ENCODE results near the gene FOXL2.

The FOXL2 gene

GRCh38 chr3:138941259-138941885, 5.6 kb downstream of the FOXL2 start:
- TF ChIP-seq ZNF274 (IDR thresholded peaks at IDR 0.05; ENCODE audit: low read depth, low read length), result no peak
- no peak overlapping the region for H3K4me3 ChIP-seq (ENCODE audit: low read length)

GRCh38 chr3:138940446-138940845, 6.5 kb downstream of the FOXL2 start:
- H3K4me3 ChIP-seq (ENCODE audit: low read length), result no peak overlapping the region
- no peak for TF ChIP-seq ZNF274 (IDR thresholded peaks at IDR 0.05; ENCODE audit: low read depth, low read length)

- no peak overlapping the region for H3K4me3 ChIP-seq (ENCODE audit: low read length)
- no peak for TF ChIP-seq ZNF274 (IDR thresholded peaks at IDR 0.05; ENCODE audit: low read depth, low read length)
Measured at GRCh38 chr3:138939561-138940241, 7.2 kb downstream of the FOXL2 start.

- H3K4me3 ChIP-seq (ENCODE audit: low read length), result no peak overlapping the region
- no peak for TF ChIP-seq ZNF274 (IDR thresholded peaks at IDR 0.05; ENCODE audit: low read depth, low read length)
Measured at GRCh38 chr3:138938877-138939560, 7.9 kb downstream of the FOXL2 start.

GRCh38 chr3:138938056-138938876, 8.7 kb downstream of the FOXL2 start:
- no peak overlapping the region for H3K4me3 ChIP-seq (ENCODE audit: low read length)
- no peak for TF ChIP-seq ZNF274 (IDR thresholded peaks at IDR 0.05; ENCODE audit: low read depth, low read length)

GRCh38 chr3:138937690-138938055, 9.3 kb downstream of the FOXL2 start:
- TF ChIP-seq ZNF274 (IDR thresholded peaks at IDR 0.05; ENCODE audit: low read depth, low read length), result no peak
- no peak overlapping the region for H3K4me3 ChIP-seq (ENCODE audit: low read length)

GRCh38 chr3:138936741-138937689, 9.9 kb downstream of the FOXL2 start:
- TF ChIP-seq ZNF274 (IDR thresholded peaks at IDR 0.05; ENCODE audit: low read depth, low read length), result no peak
- H3K4me3 ChIP-seq (ENCODE audit: low read length), result no peak overlapping the region

- H3K4me3 ChIP-seq (ENCODE audit: low read length), result peak overlapping the region; percentile 1; the same call in 1 of the 2 replicates
- TF ChIP-seq ZNF274 (IDR thresholded peaks at IDR 0.05; ENCODE audit: low read depth, low read length), result no peak
Measured at GRCh38 chr3:138935863-138936740, 10.8 kb downstream of the FOXL2 start.

- TF ChIP-seq ZNF274 (IDR thresholded peaks at IDR 0.05; ENCODE audit: low read depth, low read length), result no peak
- H3K4me3 ChIP-seq (ENCODE audit: low read length), result no peak overlapping the region; the same call in 1 of the 2 replicates
Measured at GRCh38 chr3:138935505-138935862, 11.5 kb downstream of the FOXL2 start.

GRCh38 chr3:138933981-138934691, 12.8 kb downstream of the FOXL2 start:
- no peak overlapping the region for H3K4me3 ChIP-seq (ENCODE audit: low read length)
- no peak for TF ChIP-seq ZNF274 (IDR thresholded peaks at IDR 0.05; ENCODE audit: low read depth, low read length)

- TF ChIP-seq ZNF274 (IDR thresholded peaks at IDR 0.05; ENCODE audit: low read depth, low read length), result no peak
- H3K4me3 ChIP-seq (ENCODE audit: low read length), result no peak overlapping the region
Measured at GRCh38 chr3:138933068-138933668, 13.8 kb downstream of the FOXL2 start.

All from GM08714 (cell line).